ENCODE data around the gene APOL1.

APOL1 gene

GRCh38 chr22:36298601-36299000 lies 45.7 kb downstream of the APOL1 start:
- TF ChIP-seq, protein P1, sequence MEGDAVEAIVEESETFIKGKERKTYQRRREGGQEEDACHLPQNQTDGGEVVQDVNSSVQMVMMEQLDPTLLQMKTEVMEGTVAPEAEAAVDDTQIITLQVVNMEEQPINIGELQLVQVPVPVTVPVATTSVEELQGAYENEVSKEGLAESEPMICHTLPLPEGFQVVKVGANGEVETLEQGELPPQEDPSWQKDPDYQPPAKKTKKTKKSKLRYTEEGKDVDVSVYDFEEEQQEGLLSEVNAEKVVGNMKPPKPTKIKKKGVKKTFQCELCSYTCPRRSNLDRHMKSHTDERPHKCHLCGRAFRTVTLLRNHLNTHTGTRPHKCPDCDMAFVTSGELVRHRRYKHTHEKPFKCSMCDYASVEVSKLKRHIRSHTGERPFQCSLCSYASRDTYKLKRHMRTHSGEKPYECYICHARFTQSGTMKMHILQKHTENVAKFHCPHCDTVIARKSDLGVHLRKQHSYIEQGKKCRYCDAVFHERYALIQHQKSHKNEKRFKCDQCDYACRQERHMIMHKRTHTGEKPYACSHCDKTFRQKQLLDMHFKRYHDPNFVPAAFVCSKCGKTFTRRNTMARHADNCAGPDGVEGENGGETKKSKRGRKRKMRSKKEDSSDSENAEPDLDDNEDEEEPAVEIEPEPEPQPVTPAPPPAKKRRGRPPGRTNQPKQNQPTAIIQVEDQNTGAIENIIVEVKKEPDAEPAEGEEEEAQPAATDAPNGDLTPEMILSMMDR (IDR thresholded peaks at IDR 0.05; ENCODE audit: borderline replicate concordance, insufficient read depth, low read depth, low read length): no peak
- no peak overlapping the region for H3K4me3 ChIP-seq (ENCODE audit: low read depth, low read length)

DNA sequence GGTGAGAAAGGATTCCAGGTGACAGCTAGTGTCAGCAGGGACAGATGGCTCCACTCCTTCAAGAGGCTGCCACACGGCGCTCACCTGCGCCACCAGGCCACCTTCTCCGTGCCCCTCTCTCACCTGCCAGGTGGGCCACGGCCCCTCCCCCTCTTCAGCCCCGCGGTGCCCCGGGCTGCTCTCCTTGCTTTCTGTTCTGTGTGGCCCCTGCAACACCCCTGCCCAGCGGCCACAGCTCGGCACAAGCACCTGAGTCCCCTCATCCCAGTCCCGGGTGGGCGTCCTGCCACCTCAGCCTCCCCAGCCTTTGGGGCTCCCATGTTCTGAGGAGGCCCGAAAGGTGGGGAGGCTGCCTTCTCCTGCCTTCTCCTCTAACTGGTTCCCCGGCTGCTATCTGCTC lies 46.4 kb downstream of the APOL1 start:
- H3K4me3 ChIP-seq (ENCODE audit: low read depth, low read length): no peak overlapping the region
- TF ChIP-seq, protein P1 (IDR thresholded peaks at IDR 0.05; ENCODE audit: borderline replicate concordance, insufficient read depth, low read depth, low read length): no peak

GRCh38 chr22:36299911-36300310 lies 47.0 kb downstream of the APOL1 start:
- TF ChIP-seq, protein P1 (IDR thresholded peaks at IDR 0.05; ENCODE audit: borderline replicate concordance, insufficient read depth, low read depth, low read length): no peak
- H3K4me3 ChIP-seq (ENCODE audit: low read depth, low read length): no peak overlapping the region

DNA sequence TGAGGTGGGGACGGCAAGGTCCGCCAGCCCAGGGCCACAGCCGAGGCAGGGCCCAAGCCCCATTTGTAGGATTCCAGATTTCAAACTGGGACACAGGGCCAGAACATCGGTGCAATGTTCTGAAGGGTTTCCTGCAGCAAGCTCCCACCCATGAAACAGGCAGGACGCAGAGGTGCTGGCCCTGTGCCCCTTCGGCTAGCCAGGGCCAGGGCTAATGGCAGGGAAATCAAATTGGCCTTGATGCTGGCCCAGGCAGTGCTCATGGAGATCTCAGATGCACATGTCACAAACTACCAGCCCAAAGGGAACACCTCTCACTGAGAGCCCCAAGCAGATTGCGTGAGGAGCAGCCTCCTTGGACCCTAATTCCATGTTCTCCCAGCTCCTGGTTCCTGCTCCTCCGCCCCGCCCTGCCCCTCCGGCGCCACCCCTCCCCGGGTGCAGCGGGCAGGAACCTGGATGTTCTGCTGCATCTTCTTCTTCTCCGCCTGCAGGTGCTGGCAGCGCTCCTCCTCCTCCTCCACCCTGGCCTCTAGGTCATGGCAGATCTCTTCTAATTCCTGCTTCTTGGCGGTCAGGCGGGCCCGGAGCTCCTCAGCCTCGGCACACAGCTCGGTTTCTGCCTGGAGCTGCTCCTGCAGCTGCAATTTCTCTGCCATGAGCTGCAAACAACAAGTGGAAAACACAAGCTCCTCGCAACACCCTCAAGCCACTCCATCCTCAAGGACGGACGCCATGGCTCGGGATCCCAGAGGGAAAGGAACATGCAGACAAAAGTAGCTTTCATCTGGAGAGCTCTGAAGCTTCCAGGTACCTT lies 47.7 kb downstream of the APOL1 start:
- H3K4me3 ChIP-seq (ENCODE audit: low read depth, low read length): no peak overlapping the region
- TF ChIP-seq, protein P1 (IDR thresholded peaks at IDR 0.05; ENCODE audit: borderline replicate concordance, insufficient read depth, low read depth, low read length): no peak

- TF ChIP-seq, protein P1 (IDR thresholded peaks at IDR 0.05; ENCODE audit: borderline replicate concordance, insufficient read depth, low read depth, low read length): peak; percentile 91
- no peak overlapping the region for H3K4me3 ChIP-seq (ENCODE audit: low read depth, low read length)
Measured at GRCh38 chr22:36301384-36301828, 48.5 kb downstream of the APOL1 start.

DNA sequence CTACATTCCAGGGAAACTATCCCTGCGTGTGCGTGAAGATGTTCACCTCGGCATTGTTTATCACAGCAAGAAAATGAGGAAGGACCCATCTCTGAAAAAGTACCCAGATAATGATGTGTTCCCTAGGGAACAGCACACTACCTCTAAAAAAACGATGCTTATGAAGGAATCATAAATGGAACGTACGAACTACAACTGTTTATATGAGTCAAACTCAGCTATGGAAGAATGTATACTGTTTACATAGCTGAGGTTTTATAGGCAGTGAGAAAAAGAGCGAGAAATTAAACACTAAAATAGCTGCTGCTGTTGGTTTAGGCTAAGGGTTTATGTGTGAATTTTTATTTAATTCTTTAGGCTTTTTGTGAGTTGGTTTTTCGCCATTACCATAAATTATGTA lies 48.9 kb downstream of the APOL1 start:
- TF ChIP-seq, protein P1 (IDR thresholded peaks at IDR 0.05; ENCODE audit: borderline replicate concordance, insufficient read depth, low read depth, low read length): no peak
- no peak overlapping the region for H3K4me3 ChIP-seq (ENCODE audit: low read depth, low read length)
